NCI-H524 treated with DMSO at 0.1 percent for 48 hours (cell line): ENCODE measurements around the gene RTBDN.
A peak's percentile ranks its signal among the peaks of the same experiment; 100 is the strongest.

Source experiments
- DNase-seq: peaks from one replicate; lab custom pipeline; 2025; lab: John Stamatoyannopoulos, UW

Gene RTBDN

DNA sequence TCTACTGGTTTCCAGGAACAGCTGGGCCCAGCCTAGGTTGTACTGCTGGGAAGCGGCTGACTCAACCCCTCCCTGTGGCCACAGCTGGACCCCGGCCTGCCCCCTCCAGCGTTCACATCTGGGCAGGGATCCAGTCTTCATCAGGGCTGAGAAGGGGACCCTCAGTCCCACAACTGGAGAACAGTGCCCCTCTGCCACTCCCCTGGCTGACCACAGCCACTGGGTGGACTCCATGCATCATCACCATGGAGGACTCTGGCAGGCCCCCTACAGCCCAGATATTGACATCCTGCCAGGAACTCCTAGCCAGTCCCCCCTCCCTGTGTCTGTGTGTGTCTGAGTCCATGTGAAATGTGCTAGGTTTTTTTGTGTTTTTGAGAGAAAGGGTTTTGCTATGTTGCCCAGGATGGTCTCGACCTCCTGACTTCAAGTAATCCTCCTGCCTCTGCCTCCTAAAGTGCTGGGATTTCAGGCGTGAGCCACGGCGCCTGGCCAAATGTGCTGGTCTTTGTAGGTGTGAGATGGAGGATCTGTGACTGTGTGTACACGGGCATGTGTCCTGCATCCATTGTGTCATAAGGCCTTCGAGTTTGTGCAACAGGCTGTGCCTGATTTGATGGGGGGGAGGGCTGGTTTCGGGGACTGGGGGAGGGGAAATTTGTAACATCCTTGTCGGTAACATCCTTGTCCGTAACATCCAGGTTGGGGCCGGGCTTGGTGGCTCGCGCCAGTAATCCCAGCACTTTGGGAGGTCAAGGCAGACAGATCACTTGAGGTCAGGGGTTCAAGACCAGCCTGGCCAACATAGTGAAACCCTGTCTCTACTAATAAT is 55.0 kb downstream of the RTBDN start:
- DNase-seq, result no peak

DNA sequence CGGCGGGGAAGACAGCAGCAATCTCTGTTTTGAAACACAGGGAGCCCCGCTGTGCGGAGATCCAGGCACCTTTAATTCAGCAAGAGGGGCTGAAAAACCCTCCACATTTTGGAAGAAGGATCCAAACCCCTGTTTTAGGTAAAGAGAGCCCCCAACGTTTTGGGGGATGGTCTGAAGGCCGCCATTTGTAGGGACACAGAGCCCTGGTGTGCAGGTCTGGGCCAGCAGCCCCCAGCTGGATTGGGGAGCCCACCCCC is 55.5 kb downstream of the RTBDN start:
- DNase-seq, result no peak

DNA sequence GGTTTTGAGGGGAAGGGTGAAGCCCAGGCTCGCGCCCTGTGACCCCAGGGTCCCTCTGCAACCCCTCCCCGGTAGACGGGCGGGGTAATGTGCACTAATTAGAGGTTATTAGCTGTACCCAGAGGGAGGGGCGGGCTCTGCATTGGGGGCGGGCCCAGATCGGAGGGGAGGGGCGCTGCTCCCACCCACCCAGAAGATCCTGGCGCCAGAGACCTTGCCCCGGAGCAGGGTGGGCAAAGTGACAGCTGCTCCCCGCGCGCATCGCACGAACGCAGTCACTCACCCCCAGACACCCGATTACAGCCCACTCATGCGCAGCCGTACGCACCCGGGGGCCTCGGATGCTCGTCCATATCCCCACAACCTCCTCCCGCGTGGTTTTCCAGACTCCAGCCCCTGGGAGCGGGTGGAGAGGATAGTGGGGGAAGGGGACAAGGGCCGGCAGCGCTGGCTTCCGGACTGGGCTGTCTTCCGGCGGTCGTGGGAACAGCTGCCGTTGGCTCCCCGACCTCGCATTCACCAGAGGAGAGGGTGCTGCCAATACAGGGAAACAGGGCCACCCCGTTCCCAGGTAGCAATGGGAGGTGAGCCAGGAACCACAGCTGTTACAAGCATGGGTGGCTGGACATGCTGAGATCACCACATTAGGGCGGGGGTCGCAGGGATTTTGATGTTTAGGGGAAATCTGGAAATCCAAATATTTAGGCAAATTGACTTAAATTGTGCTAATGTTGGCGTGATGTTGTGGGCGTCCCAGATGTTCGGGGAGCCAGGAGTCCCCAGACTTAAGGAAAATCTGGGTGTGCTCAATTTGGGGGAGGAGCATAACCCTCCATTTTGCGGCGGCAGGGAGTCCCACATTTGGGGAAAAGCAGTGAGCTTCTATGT is 56.1 kb downstream of the RTBDN start:
- peak; percentile 48 for DNase-seq

DNA sequence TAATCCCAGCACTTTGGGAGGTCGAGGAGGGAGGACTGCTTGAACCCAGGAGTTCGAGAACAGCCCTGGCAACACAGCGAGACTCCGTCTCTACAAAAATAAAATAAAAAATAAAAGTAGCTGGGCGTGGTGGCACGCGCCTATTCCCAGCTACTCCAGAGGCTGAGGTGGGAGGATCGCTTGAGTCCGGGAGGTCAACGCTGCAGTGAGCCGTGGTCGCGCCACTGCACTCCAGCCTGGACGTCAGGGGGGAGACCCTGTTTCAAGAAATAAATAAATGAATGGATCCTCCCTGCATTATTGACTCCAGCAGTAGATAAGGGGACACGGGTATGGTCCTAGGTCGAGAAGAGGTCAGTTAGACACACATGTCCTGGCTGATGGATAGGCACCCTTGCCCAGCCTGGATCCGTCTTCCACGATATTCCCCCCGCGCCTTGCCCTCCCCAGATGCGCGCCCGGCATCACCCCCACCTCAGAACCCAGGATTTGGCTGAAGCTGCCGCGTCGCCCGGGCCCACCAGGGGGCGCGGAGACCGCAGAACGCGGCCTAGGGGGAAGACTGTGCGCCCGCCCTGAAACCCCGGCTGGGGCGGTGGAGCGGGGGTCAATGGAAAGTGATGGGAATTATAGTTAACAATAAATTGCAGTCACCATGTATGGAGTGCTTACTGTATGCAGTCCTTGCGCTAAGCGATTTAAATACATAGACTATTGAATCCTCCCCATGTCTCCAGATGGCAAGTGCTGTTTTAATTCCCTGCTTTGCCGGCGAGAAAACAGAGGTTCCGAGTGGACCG is 57.0 kb downstream of the RTBDN start:
- DNase-seq, result no peak
